ENCODE measurements around the gene SBSN. TPM values are rescaled to one million over a fixed set of nuclear protein-coding genes. Genes with fewer than 3 reads are reported as not detected.

The SBSN gene
- total and polyA plus RNA-seq, 4 donors: 0.08 to 0.39 (median 0.09) TPM; not detected in 1

DNA sequence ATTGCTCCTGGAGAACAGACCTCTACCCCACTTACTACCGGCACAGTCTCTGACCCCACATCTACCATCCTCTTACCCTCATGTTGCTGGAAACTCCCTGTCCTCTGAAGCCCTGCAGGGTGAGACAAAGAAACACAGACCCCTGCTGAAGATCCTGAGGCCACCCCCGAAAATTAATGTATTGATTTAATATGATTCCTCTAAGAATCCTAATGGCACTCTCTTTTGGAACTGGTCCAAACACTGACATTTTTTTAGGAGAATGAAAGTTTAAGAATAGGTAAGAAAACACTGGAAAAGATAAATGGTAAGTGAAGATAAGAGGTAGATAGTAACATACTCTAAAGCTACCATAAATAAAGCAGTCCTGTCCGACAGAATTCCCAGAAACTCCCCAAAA, 20.0 kb downstream of the SBSN start:
- no peak overlapping the region for H3K9ac ChIP-seq (ENCODE audit: insufficient read depth in 1 of 2, low read length in 2 of 2)
- DNase-seq (no peak), ATAC-seq (ENCODE audit: insufficient read depth, low FRiP score) (no peak)
- H3K27ac ChIP-seq (ENCODE audit: low read depth in 1 of 2, low read length in 1 of 2): no peak overlapping the region
- TF ChIP-seq, protein P1, sequence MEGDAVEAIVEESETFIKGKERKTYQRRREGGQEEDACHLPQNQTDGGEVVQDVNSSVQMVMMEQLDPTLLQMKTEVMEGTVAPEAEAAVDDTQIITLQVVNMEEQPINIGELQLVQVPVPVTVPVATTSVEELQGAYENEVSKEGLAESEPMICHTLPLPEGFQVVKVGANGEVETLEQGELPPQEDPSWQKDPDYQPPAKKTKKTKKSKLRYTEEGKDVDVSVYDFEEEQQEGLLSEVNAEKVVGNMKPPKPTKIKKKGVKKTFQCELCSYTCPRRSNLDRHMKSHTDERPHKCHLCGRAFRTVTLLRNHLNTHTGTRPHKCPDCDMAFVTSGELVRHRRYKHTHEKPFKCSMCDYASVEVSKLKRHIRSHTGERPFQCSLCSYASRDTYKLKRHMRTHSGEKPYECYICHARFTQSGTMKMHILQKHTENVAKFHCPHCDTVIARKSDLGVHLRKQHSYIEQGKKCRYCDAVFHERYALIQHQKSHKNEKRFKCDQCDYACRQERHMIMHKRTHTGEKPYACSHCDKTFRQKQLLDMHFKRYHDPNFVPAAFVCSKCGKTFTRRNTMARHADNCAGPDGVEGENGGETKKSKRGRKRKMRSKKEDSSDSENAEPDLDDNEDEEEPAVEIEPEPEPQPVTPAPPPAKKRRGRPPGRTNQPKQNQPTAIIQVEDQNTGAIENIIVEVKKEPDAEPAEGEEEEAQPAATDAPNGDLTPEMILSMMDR (IDR thresholded peaks at IDR 0.05; ENCODE audit: control extremely low read depth, extremely low read depth): no peak
- H3K27me3 ChIP-seq (ENCODE audit: control insufficient read depth in 3 of 3, insufficient read depth in 3 of 3, low read length in 2 of 3): peaks cover 0 to 12% (median 7%) of the 10 kb centered on the region in 3 donors
- 89 to 92% methylated on average over 3 of the region's 3 CpGs for WGBS, 2 donors
- H3K4me1 ChIP-seq (ENCODE audit: control insufficient read depth in 5 of 5, insufficient read depth in 5 of 5, low read length in 5 of 5): peaks cover 0 to 10% (median 0%) of the 10 kb centered on the region in 5 donors
- no peak overlapping the region for H3K4me3 ChIP-seq
- H3K36me3 ChIP-seq (ENCODE audit: control insufficient read depth in 4 of 4, insufficient read depth in 4 of 4, low read length in 4 of 4): no peaks in the 10 kb centered on the region
- no peaks in the 10 kb centered on the region for H3K9me3 ChIP-seq (ENCODE audit: control insufficient read depth in 4 of 4, insufficient read depth in 3 of 4, low read length in 3 of 4)

- DNase-seq: no peak
- peaks cover 0 to 8% (median 0%) of the 10 kb centered on the region in 5 donors for H3K4me1 ChIP-seq (ENCODE audit: control insufficient read depth in 5 of 5, insufficient read depth in 5 of 5, low read length in 5 of 5)
- H3K4me3 ChIP-seq: no peak overlapping the region
- no peaks in the 10 kb centered on the region for H3K36me3 ChIP-seq (ENCODE audit: control insufficient read depth in 4 of 4, insufficient read depth in 4 of 4, low read length in 4 of 4)
- 78 to 83% methylated on average over 11 of the region's 11 CpGs for WGBS, 2 donors
- ATAC-seq (ENCODE audit: insufficient read depth, low FRiP score): no peak
- no peaks in the 10 kb centered on the region for H3K9me3 ChIP-seq (ENCODE audit: control insufficient read depth in 4 of 4, insufficient read depth in 3 of 4, low read length in 3 of 4)
- no peak overlapping the region for H3K27ac ChIP-seq (ENCODE audit: low read depth in 1 of 2, low read length in 1 of 2)
- TF ChIP-seq, protein P1 (IDR thresholded peaks at IDR 0.05; ENCODE audit: control extremely low read depth, extremely low read depth): no peak
- H3K9ac ChIP-seq (ENCODE audit: insufficient read depth in 1 of 2, low read length in 2 of 2): no peak overlapping the region
- peaks cover 0 to 12% (median 7%) of the 10 kb centered on the region in 3 donors for H3K27me3 ChIP-seq (ENCODE audit: control insufficient read depth in 3 of 3, insufficient read depth in 3 of 3, low read length in 2 of 3)
Observed at GRCh38 chr19:35507561-35507960, 20.6 kb downstream of the SBSN start.

- ATAC-seq (ENCODE audit: insufficient read depth, low FRiP score): no peak
- TF ChIP-seq, protein P1 (IDR thresholded peaks at IDR 0.05; ENCODE audit: control extremely low read depth, extremely low read depth): no peak
- Histone ChIP-seq H3K27ac (ENCODE audit: low read depth in 1 of 2, low read length in 1 of 2) (no peak overlapping the region), H3K36me3 (ENCODE audit: control insufficient read depth in 4 of 4, insufficient read depth in 4 of 4, low read length in 4 of 4) (no peaks in the 10 kb centered on the region), H3K4me1 (ENCODE audit: control insufficient read depth in 5 of 5, insufficient read depth in 5 of 5, low read length in 5 of 5) (peaks cover 0 to 8% (median 0%) of the 10 kb centered on the region in 5 donors), H3K9ac (ENCODE audit: insufficient read depth in 1 of 2, low read length in 2 of 2) (no peak overlapping the region), H3K27me3 (ENCODE audit: control insufficient read depth in 3 of 3, insufficient read depth in 3 of 3, low read length in 2 of 3) (peaks cover 0 to 12% (median 7%) of the 10 kb centered on the region in 3 donors), H3K9me3 (ENCODE audit: control insufficient read depth in 4 of 4, insufficient read depth in 3 of 4, low read length in 3 of 4) (no peaks in the 10 kb centered on the region), H3K4me3 (no peak overlapping the region)
- whole genome bisulfite sequencing, 2 donors: 77 to 84% methylated on average over 7 of the region's 7 CpGs
- no peak for DNase-seq
Observed at GRCh38 chr19:35506011-35506410, 22.1 kb downstream of the SBSN start.

DNA sequence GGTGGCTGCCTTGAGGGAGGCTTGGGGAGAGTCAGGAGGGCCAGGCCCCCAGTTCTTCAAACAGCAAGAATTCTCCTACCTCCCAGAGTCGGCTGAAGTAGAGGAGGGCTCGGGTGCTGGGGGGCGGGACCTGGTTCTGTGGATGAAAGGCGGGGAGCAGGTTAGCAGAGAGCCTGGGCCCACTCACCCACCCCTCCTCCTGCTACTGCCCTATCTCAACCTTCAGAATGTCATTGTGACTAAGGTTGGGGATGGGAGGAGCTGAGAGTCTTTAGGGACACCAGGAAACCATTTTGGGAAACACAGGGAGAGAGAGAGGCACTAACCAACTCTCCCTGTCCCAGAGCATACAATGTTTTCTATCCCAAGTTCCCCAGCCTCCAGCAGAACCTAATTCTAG, 25.4 kb downstream of the SBSN start:
- no peak overlapping the region for H3K4me3 ChIP-seq
- no peaks in the 10 kb centered on the region for H3K4me1 ChIP-seq (ENCODE audit: control insufficient read depth in 5 of 5, insufficient read depth in 5 of 5, low read length in 5 of 5)
- peaks cover 0 to 2% (median 0%) of the 10 kb centered on the region in 3 donors for H3K27me3 ChIP-seq (ENCODE audit: control insufficient read depth in 3 of 3, insufficient read depth in 3 of 3, low read length in 2 of 3)
- no peak for DNase-seq
- no peak for ATAC-seq (ENCODE audit: insufficient read depth, low FRiP score)
- H3K27ac ChIP-seq (ENCODE audit: low read depth in 1 of 2, low read length in 1 of 2): no peak overlapping the region
- H3K36me3 ChIP-seq (ENCODE audit: control insufficient read depth in 4 of 4, insufficient read depth in 4 of 4, low read length in 4 of 4): peaks cover 0 to 4% (median 0%) of the 10 kb centered on the region in 4 donors
- TF ChIP-seq, protein P1 (IDR thresholded peaks at IDR 0.05; ENCODE audit: control extremely low read depth, extremely low read depth): no peak
- no peak overlapping the region for H3K9ac ChIP-seq (ENCODE audit: insufficient read depth in 1 of 2, low read length in 2 of 2)
- H3K9me3 ChIP-seq (ENCODE audit: control insufficient read depth in 4 of 4, insufficient read depth in 3 of 4, low read length in 3 of 4): no peaks in the 10 kb centered on the region
- 86 to 94% methylated on average over 4 of the region's 4 CpGs for WGBS, 2 donors

All from lung (tissue), 12 donors.